Ascending aorta (tissue), 2 donors: ENCODE measurements around the gene MTSS2. TPM values are rescaled to one million over a fixed set of nuclear protein-coding genes. Genes with fewer than 3 reads are reported as not detected.

Experiments used
- DNase-seq, 2 donors: peaks; one replicate each; pipeline ENCODE4 v3.0.0-alpha.2; 2019; ENCODE audit warnings: low spot score in 2 of 2
- H3K27ac ChIP-seq, 2 donors: fragments of 200-600 bp; sonication (generic); one replicate each; pipeline ENCODE4 v1.5.1; 2016 to 2017; ENCODE audit warnings: mild to moderate bottlenecking in 1 of 2
- H3K27me3 ChIP-seq: fragments of 200-600 bp; sonication (generic); one replicate; pipeline ENCODE4 v1.5.1; 2017
- H3K36me3 ChIP-seq, 2 donors: fragments of 200-600 bp; sonication (generic); one replicate each; pipeline ENCODE4 v1.5.1; 2016
- H3K4me1 ChIP-seq, 2 donors: fragments of 200-600 bp; sonication (generic); one replicate each; pipeline ENCODE4 v1.5.1; 2016 to 2017; ENCODE audit warnings: mild to moderate bottlenecking in 1 of 2
- H3K4me3 ChIP-seq, 2 donors: fragments of 200-600 bp; sonication (generic); one replicate each; pipeline ENCODE4 v1.5.1; 2016 to 2017; ENCODE audit warnings: mild to moderate bottlenecking in 1 of 2
- H3K9me3 ChIP-seq, 2 donors: fragments of 200-600 bp; sonication (generic); one replicate each; pipeline ENCODE4 v1.5.1; 2016
- CTCF ChIP-seq, 3 experiments: fragments of 200-600 bp in 2 of 3; fragments of 450-650 bp in 1 of 3; sonication (generic) in 2 of 3; IDR thresholded peaks; one replicate each; pipeline ENCODE4 v1.5.1; 2016 to 2019; ENCODE audit warnings: antibody characterized with exemption in 3 of 3, mild to moderate bottlenecking in 1 of 3, moderate library complexity in 1 of 3
- intact Hi-C: fragments of 100-400 bp; cut with DNase I; formaldehyde crosslinking; loops from one replicate; pipeline ENCODE4 v1.15.1; 2023
- total RNA-seq: library from RNA; depleted of rRNA; stranded (reverse); fragments of >200 nt; gene quantifications from one replicate; pipeline ENCODE4 v1.1.0, GENCODE V29; 2016

Gene MTSS2
- total RNA-seq, 1 donor from 2014 or later, result 98.6 TPM

GRCh38 chr16:70701036-70701435 lies 15.2 kb upstream of the MTSS2 start:
- no peaks in the 10 kb centered on the region for H3K27me3 ChIP-seq
- intact Hi-C loops, result loop anchor here (5.0 kb wide), 1 partner anchor 36 kb away; no protein-coding TSS in a partner anchor
- H3K36me3 ChIP-seq, result no peaks in the 10 kb centered on the region
- no peak overlapping the region for H3K4me3 ChIP-seq
- H3K27ac ChIP-seq, result peak overlapping the region; percentile 91 to 96
- peak in 1 of 3 experiments; percentile 19 for TF ChIP-seq CTCF (IDR thresholded peaks at IDR 0.05)
- peaks cover 40 to 72% of the 10 kb centered on the region in 2 donors for H3K4me1 ChIP-seq
- no peak for DNase-seq
- H3K9me3 ChIP-seq, result no peaks in the 10 kb centered on the region

- H3K4me1 ChIP-seq, result peaks cover 40 to 75% of the 10 kb centered on the region in 2 donors
- DNase-seq, result peak; percentile 68 to 91
Observed at GRCh38 chr16:70700101-70701020, 14.5 kb upstream of the MTSS2 start.

GRCh38 chr16:70699696-70700095 lies 13.8 kb upstream of the MTSS2 start:
- intact Hi-C loops, result loop anchor here (5.0 kb wide), 1 partner anchor 38 kb away; no protein-coding TSS in a partner anchor

More at GRCh38 chr16:70700101-70701020, 14.5 kb upstream of the MTSS2 start:
- Histone ChIP-seq H3K36me3 (no peaks in the 10 kb centered on the region), H3K9me3 (no peaks in the 10 kb centered on the region), H3K27me3 (no peaks in the 10 kb centered on the region), H3K4me3 (no peak overlapping the region), H3K27ac (peak overlapping the region; percentile 91 to 96)
- intact Hi-C loops, result loop anchor here (5.0 kb wide), 1 partner anchor 37 kb away; no protein-coding TSS in a partner anchor
- TF ChIP-seq CTCF (IDR thresholded peaks at IDR 0.05), result no peak

GRCh38 chr16:70698901-70699300 lies 13.0 kb upstream of the MTSS2 start:
- H3K4me1 ChIP-seq, result peaks cover 41 to 76% of the 10 kb centered on the region in 2 donors
- no peaks in the 10 kb centered on the region for H3K36me3 ChIP-seq
- H3K27me3 ChIP-seq, result no peaks in the 10 kb centered on the region
- no peaks in the 10 kb centered on the region for H3K9me3 ChIP-seq
- H3K27ac ChIP-seq, result peak overlapping the region; percentile 72 to 96
- intact Hi-C loops, result no loop called here
- no peak overlapping the region for H3K4me3 ChIP-seq
- DNase-seq, result no peak
- TF ChIP-seq CTCF (IDR thresholded peaks at IDR 0.05), result no peak

More at GRCh38 chr16:70699696-70700095, 13.8 kb upstream of the MTSS2 start:
- peaks cover 40 to 76% of the 10 kb centered on the region in 2 donors for H3K4me1 ChIP-seq
- H3K9me3 ChIP-seq, result no peaks in the 10 kb centered on the region
- no peaks in the 10 kb centered on the region for H3K36me3 ChIP-seq
- TF ChIP-seq CTCF (IDR thresholded peaks at IDR 0.05), result no peak
- H3K27ac ChIP-seq, result peak overlapping the region; percentile 91 to 96
- no peak for DNase-seq
- no peak overlapping the region for H3K4me3 ChIP-seq
- H3K27me3 ChIP-seq, result no peaks in the 10 kb centered on the region

- intact Hi-C loops, result no loop called here
- H3K4me1 ChIP-seq, result peaks cover 47 to 77% of the 10 kb centered on the region in 2 donors
- H3K27me3 ChIP-seq, result no peaks in the 10 kb centered on the region
- no peaks in the 10 kb centered on the region for H3K36me3 ChIP-seq
- TF ChIP-seq CTCF (IDR thresholded peaks at IDR 0.05), result peak in 1 of 3 experiments; percentile 23
- DNase-seq, result no peak
- H3K27ac ChIP-seq, result peak overlapping the region; percentile 72 to 96
- H3K9me3 ChIP-seq, result no peaks in the 10 kb centered on the region
- no peak overlapping the region for H3K4me3 ChIP-seq
Observed at GRCh38 chr16:70697594-70698170, 11.8 kb upstream of the MTSS2 start.
